NCI-H446 (cell line): ENCODE results near the gene TNS2.
"Not testable (repeated sequence)": the region's sequence is repeated elsewhere in the genome, so short reads cannot be mapped to it uniquely, and the experiment has no call there.

Experiments used
- DNase-seq, 2 experiments: peaks; one replicate each; lab custom pipeline; 2025; lab: John Stamatoyannopoulos, UW

Gene TNS2, protein sequence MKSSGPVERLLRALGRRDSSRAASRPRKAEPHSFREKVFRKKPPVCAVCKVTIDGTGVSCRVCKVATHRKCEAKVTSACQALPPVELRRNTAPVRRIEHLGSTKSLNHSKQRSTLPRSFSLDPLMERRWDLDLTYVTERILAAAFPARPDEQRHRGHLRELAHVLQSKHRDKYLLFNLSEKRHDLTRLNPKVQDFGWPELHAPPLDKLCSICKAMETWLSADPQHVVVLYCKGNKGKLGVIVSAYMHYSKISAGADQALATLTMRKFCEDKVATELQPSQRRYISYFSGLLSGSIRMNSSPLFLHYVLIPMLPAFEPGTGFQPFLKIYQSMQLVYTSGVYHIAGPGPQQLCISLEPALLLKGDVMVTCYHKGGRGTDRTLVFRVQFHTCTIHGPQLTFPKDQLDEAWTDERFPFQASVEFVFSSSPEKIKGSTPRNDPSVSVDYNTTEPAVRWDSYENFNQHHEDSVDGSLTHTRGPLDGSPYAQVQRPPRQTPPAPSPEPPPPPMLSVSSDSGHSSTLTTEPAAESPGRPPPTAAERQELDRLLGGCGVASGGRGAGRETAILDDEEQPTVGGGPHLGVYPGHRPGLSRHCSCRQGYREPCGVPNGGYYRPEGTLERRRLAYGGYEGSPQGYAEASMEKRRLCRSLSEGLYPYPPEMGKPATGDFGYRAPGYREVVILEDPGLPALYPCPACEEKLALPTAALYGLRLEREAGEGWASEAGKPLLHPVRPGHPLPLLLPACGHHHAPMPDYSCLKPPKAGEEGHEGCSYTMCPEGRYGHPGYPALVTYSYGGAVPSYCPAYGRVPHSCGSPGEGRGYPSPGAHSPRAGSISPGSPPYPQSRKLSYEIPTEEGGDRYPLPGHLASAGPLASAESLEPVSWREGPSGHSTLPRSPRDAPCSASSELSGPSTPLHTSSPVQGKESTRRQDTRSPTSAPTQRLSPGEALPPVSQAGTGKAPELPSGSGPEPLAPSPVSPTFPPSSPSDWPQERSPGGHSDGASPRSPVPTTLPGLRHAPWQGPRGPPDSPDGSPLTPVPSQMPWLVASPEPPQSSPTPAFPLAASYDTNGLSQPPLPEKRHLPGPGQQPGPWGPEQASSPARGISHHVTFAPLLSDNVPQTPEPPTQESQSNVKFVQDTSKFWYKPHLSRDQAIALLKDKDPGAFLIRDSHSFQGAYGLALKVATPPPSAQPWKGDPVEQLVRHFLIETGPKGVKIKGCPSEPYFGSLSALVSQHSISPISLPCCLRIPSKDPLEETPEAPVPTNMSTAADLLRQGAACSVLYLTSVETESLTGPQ (N-terminal part only)

DNA sequence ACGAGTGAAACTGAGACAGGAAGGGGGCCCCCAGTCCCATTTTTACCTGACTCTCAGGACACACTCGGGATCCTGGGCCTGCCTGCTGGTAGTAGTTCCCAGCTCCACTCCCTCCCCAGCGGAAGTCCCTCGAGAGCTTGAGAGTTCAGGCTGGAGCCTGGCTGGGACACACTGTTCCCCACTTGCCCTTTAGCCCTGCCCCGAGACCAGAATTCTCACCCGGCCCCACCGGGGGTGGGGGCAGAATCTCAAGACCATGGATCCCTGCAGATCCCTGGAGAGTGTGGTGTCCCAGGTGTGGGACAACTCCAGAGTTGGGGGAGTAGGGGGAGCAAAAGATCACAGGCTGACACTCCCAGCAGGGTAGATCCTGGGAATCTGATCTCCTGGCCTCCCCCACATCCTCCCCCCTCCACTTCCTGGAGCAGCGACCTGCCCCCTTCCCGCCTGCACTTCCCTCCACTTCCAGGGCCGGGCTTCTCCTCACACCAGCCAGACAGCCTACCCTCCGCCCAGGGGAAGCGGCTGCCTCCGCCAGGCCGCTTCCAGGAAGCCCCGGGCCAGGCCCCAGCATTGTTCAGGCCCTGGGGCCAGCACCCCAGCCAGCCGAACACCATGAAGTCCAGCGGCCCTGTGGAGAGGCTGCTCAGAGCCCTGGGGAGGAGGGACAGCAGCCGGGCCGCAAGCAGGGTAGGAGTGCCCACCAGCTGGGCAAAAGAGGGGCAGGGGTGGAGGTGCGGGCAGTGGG, at the start of gene TNS2:
Gene TNS2, plus strand, starts transcription at position 495 of the 748 bp plus-strand sequence. Its CDS starts 121 bp downstream, at position 616.
- no peak for DNase-seq

DNA sequence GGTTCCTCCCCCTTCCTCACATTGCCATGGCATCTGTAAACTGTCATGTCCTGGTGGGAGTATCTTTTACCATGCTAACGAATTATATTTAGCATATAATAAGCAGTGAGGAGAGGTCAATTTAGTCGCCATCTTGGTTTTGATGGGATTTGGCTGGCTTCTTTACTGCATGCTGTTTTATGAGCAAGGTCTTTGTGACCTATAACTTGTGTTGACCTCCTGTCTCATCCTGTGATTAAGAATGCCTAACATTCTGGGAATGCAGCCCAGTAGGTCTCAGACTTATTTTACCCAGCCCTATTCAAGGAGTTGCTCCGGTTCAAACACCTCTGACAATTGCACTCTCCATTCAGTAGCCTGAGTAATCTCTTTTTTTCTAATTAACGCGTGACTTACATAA, 45.7 kb upstream of the TNS2 start:
- DNase-seq: no peak

DNA sequence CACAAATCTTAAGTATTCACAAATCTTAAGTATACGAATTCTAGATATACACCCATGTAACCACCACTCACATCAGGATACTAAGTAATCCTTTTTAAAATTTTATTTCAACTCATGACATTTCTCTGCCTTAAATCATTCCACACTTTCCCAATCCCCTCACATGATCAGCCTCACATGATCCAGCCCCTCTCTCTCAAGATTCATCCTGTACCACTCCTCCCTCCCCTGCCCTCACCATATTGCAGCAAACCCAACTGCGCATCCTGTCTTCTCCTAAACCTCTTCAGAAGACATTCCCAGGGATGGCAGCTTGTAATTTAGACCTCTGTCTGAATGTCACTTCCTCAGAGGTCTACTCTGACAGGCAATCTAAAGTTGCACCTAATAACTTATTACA, 45.3 kb upstream of the TNS2 start:
- no peak for DNase-seq

DNA sequence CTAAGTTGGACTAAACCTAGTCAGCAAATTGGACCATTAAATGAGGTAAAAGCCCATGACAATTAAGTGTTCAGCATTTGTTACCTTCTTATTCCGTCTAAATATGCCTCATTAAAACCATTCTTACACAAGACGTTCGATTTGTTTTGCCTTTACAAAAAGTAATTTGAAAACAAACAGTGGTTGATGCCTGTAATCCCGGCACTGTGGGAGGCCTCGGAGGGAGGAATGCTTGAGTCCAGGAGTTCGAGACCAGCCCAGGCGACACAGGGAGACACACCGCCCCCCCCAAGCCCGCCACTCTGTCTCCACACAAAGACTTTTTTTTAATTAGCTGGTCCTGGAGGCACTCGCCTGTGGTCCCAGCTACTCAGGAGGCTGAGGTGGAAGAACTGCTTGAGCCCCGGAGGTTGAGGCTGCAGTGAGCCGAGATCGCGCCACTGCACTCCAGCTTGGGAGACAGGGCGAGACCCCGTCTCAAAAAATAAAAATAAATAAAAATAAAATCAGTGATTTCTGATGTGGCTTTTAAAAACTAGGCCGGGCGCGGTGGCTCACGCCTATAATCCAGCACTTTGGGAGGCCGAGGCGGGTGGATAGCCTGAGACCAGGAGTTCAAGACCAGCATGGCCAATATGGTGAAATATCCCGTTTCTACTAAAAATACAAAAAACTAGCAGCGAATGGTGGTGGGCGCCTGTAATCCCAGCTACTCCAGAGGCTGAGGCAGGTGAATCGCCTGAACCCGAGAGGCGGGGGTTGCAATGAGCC, 44.5 kb upstream of the TNS2 start:
- DNase-seq: no peak

GRCh38 chr12:53005986-53006809, 43.7 kb upstream of the TNS2 start, which contains the start of gene EIF4B:
Gene EIF4B (plus strand): TSS chr12:53006456. CDS start chr12:53006484, 28 bp downstream.
- peak; percentile 96 to 99 for DNase-seq

- peak; percentile 57 to 85 for DNase-seq
Measured at GRCh38 chr12:53006810-53007309, 43.0 kb upstream of the TNS2 start.

DNA sequence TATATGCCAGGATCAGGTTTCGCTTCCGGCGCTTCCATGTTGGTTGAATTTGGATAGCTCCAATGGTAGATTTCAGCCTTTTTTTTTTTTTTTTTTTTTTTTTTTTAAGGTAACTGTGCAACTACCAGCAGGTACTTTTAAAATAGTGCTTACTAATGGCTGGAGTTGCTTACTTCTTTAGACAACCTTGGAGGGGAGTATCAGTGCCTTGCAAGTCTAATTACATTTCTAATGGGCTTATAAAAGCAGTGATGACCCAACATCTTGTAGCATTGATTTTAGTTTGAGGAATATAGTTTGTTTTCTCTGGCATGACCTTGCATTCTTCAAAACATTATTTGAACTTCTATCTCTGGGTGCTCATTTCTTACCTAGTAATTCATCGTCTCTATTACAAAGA, 42.5 kb upstream of the TNS2 start:
- no peak for DNase-seq

- DNase-seq: not testable (repeated sequence)
Measured at GRCh38 chr12:53008760-53009159, 41.1 kb upstream of the TNS2 start.

DNA sequence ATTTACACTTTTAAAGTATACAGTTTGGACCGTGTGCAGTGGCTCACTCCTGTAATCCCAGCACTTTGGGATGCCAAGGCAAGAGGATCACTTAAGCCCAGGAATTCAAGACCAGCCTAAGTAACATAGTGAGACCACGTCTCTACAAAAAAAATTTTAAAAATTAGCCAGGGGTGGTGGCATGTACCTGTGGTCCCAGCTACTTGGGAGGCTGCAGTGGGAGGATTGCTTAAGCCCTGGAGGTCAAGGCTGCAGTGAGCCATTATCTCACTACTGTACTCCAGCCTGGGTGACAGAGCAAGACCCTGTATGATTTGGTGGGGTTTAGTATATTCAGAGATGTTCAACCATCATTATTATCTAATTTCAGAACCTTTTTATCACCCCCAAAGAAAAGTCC, 38.9 kb upstream of the TNS2 start:
- DNase-seq: no peak

DNA sequence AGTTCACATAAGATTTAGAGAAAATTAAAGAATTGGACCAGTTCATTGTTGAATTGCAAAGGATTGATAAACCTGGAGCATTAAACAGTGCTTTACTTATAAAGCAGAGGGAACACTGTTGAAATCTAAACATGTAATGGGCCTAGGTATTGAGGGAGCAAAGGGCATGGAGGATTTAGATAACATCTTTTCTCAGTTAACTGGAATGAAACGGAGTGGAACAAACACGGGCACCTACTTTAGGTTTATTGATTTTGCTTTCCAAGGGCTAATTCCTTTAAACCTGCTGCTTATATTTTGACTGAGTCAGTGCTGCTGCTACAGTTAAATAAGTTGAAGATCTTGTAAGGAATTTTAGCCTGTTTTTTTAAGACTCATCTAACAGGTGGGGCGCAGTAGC, 38.0 kb upstream of the TNS2 start:
- DNase-seq: no peak

GRCh38 chr12:53012928-53013327, 36.9 kb upstream of the TNS2 start:
- no peak for DNase-seq

- DNase-seq: no peak
Measured at GRCh38 chr12:53014709-53015108, 35.2 kb upstream of the TNS2 start.

GRCh38 chr12:53025250-53025649, 24.6 kb upstream of the TNS2 start:
- no peak for DNase-seq

- DNase-seq: not testable (repeated sequence)
Measured at GRCh38 chr12:53027014-53027413, 22.9 kb upstream of the TNS2 start.

DNA sequence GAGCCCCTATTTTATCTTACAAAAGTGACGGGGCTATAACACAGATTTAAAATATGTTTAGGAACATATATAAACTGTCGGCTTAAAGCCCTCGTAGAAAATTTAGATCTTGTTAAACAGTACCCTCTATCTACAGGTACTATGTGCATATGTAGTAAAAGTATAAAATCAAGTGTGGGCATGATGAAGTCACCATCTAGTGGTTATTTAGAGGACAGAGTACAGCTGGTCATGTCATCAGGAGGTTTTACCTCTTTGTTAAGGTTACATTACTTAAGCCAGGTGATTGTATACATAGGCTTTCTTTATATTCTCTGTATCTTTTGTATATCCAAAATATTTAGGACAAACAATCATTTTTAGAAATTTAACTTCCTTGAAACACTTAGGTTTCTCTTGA, 18.2 kb upstream of the TNS2 start:
- DNase-seq: no peak

DNA sequence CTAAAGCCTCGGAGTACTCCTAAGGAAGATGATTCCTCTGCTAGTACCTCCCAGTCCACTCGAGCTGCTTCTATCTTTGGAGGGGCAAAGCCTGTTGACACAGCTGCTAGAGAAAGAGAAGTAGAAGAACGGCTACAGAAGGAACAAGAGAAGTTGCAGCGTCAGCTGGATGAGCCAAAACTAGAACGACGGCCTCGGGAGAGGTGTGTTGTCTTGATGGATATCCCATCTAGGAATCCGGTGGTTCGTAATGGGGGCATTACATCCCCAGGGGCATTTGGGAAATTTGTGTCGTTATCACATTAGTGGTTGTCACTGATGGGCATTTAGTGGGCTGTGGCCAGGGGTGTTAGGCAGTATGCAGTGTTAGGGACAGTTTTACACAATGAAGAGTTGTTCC, 16.0 kb upstream of the TNS2 start:
- DNase-seq: not testable (repeated sequence)

DNA sequence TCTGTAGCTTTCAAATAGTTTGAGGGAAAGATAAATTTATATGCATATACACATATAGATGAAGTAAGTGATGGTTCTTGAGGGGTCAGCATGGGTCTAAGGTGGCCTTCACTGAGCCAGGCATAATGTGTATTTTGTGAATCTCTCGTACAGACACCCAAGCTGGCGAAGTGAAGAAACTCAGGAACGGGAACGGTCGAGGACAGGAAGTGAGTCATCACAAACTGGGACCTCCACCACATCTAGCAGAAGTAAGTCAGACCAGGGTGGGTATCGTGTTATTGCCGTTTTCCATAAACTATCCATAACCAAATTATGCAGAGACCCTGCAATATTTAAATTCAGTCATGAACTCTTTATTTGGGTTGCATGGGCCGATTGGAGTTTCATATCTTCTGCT, 15.4 kb upstream of the TNS2 start:
- DNase-seq: no peak

DNA sequence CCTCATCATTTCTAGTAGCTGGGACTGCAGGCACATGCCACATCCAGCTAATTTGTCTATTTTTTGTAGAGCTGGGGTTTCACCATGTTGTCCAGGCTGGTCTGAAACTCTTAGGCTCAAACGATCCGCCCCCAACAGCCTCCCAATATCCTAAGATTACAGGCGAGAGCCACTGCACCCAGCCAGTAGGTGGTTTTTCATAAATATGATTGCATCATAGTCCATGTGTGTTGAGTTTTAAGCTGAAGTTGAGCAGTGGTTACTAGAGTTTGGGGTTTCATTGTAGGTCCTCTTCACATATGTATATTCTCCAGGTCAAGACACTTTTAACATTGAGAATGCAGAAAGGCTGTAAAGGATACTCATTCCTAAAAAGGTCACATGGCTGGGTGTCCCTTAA, 13.1 kb upstream of the TNS2 start:
- no peak for DNase-seq

GRCh38 chr12:53039851-53040250, 10.0 kb upstream of the TNS2 start:
- DNase-seq: no peak
